22Rv1 (cell line): ENCODE measurements around the gene PATJ.

Experiments
- ZFX ChIP-seq: fragments of 450-650 bp; IDR thresholded peaks from 2 replicates; pipeline ENCODE4 v1.6.1; 2017; ENCODE audit warnings: antibody characterized with exemption, borderline replicate concordance
- TF ChIP-seq, protein P1 (sequence below): fragments of 450-650 bp; IDR thresholded peaks from 2 replicates; pipeline ENCODE4 v1.5.1; 2017; ENCODE audit warnings: mild to moderate bottlenecking

- TF ChIP-seq, protein P1, sequence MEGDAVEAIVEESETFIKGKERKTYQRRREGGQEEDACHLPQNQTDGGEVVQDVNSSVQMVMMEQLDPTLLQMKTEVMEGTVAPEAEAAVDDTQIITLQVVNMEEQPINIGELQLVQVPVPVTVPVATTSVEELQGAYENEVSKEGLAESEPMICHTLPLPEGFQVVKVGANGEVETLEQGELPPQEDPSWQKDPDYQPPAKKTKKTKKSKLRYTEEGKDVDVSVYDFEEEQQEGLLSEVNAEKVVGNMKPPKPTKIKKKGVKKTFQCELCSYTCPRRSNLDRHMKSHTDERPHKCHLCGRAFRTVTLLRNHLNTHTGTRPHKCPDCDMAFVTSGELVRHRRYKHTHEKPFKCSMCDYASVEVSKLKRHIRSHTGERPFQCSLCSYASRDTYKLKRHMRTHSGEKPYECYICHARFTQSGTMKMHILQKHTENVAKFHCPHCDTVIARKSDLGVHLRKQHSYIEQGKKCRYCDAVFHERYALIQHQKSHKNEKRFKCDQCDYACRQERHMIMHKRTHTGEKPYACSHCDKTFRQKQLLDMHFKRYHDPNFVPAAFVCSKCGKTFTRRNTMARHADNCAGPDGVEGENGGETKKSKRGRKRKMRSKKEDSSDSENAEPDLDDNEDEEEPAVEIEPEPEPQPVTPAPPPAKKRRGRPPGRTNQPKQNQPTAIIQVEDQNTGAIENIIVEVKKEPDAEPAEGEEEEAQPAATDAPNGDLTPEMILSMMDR, result no peak
- no peak for TF ChIP-seq ZFX
These were observed 282.9 kb downstream of the PATJ start for GRCh38 chr1:62025154-62025553.
